Measurements from ENCODE around the gene MAPKAP1.
A peak's percentile ranks its signal among the peaks of the same experiment; 100 is the strongest.

MAPKAP1 gene

DNA sequence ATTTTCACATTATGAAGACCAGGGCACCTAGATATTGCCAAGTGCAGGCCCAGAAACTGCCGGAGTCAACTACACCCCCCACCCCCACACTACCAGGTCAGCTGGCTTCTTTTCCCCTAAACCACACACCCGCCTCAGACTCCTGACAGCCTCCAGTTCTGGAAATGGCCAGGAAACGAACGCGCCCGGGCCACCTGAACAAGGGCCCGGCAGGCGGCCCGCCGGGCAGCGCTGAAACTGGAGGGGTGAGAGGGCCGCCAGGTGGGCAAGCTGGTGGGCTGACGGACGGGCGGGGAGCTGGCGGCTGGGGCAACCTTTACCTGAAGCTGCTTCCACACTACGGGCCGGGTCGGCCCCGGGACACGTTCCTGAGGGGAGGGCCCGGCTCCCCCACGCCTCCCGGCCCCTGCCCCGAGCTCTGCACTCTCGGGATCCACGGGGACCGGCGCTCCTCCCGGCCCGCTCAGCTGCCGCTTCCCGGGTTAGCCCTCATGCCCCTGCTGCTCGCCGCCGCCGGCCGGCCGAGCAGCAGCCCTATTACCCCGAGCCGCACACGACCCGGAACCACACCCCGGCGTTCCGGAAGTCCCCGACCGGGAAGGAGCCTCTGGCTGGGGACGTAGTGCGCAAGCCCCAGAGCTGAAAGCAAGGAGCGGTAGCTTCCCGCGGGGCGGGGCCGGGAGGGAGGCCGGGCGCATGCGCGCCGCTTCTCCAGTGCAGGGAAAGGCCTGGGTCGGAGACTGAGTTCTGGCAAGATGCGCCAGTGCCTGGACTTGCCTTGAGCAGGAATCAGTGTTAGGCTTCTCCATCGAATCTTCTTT is at the start of gene MAPKAP1:
TSS of gene MAPKAP1 (minus strand) at position 558 of the 821 bp plus-strand sequence. CDS start 34,634 bp downstream, outside the sequence.
- peak; percentile 97 for DNase-seq

DNA sequence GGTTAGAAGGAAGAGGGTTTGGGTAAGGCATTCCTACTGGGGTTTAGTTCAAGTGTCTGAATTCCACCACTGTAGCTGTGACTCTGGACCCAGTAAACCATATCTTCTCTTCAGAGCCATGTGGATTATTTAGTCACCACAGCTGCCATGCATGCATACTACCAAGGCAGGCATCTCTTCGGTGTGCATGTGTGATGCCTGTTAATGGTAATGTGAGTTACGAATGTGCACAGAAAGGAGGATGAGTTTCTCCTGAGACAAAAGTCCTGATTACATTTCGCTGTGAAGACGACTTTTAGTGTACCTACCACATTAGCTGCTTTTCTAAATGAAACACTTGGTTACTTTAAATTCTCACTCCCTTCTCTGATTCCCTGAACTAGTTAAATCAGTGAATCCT is 49.5 kb upstream of the MAPKAP1 start:
- no peak for DNase-seq

DNA sequence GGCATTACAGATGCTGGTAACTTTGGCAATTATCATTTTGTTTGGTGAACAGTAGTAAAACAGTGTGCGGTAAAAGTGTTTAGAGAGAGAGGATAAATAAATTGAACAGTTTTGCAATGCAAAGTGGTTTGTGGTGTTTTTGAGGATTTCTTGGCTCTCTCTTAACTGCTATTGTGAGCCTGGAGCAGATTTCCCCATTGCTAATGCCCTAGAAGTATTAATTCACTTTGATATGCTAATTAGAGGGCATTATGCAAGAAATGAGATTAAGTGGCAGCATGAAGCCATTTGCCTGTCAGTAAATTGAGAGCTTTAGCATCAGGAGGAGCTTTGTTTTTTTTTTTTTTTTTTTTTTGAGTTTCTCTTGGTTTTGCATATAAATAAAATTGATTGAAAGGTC is 48.3 kb upstream of the MAPKAP1 start:
- DNase-seq: peak; percentile 41

DNA sequence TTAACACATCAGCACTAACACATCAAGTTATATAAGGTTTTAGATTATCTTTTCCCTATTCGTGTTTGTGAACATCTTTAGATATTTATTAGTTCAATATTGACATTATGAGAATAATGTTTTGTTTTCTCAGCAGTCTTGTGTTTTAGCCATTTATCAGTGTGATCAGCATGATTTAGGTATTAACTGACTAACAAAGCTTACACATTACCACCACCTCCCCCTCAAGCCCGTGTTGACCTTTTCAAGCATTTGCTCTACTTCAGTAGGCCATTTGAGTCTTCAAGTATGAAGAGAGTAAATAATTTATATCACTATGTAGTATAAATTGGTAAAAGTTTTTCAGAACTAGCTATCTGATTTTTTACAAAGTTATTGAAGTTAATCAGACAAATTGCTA is 47.1 kb upstream of the MAPKAP1 start:
- no peak for DNase-seq

DNA sequence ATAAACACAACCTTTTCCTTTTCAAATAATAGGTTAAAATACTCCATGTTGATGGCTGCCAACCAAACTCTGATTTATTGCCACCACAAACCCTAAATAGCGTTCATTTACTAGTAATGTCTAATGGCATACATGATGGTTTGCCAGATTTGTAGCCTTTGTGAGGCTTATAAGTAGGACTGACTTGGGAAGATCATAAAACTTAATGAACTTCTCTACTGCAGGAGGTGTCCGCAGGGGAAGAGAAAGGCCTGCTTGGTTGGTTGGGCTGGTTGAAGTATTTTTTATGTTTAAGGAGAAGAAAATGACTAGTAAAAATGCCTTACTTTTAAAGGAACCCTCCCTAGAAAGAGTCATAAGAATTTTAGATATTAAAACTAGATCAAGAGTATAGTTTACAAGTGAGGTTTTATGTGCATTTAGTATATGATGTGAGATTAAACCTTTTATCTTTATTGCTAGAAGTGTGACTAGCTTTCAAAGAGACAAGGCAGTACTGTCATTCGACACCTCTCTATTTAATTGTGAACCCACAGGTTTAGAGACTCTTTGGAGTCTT is 45.1 kb upstream of the MAPKAP1 start:
- no peak for DNase-seq

DNA sequence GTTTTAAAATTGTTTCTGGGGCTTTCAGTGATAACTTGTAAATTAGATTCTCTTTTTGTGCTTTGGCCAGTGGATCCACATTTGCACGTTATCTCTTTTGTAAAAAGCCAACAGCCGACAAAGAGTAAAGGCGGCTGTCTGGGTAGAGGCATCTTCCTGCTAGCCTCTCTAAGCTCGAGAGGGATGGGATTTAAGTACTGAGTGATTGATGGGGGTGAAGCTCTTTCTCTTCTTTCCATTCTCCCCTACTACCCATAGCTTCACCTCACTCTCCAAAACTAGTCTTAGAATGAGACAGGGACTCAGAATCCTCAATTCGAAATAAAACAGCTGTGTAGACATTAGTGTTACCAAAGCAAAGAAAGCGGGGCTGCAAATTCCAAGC is 43.6 kb upstream of the MAPKAP1 start:
- DNase-seq: no peak

DNA sequence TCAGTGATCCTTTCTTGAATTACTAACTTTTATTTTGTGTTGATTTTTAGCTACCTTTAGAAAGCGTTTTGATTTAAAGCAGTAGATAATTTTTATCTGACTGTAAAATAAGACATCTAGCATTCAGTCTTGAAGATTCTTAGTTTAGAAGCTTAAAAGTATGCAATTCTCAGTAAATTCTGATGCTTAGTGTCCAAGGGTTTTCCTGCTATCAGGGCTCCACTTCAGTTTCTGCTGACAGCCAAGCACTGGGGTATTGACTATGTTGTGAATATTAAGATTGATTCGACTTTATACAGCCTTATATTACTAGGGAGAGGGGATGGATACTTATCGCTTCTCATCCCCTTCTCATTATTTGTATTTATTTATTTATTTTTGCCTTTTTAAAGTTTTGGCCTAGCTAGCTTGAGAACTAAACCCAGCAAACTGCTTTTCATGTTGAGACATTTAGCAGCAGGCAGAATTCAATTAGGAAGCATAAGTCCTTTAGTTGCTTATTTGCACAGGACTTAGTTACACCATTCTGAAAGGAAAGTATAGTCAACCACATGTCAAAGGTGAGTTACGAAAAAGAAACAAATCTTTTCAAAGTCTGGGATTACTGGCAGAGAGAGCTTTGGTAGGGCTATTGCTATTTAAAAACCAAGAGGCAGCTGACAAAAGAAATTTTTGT is 43.1 kb upstream of the MAPKAP1 start:
- DNase-seq: no peak

DNA sequence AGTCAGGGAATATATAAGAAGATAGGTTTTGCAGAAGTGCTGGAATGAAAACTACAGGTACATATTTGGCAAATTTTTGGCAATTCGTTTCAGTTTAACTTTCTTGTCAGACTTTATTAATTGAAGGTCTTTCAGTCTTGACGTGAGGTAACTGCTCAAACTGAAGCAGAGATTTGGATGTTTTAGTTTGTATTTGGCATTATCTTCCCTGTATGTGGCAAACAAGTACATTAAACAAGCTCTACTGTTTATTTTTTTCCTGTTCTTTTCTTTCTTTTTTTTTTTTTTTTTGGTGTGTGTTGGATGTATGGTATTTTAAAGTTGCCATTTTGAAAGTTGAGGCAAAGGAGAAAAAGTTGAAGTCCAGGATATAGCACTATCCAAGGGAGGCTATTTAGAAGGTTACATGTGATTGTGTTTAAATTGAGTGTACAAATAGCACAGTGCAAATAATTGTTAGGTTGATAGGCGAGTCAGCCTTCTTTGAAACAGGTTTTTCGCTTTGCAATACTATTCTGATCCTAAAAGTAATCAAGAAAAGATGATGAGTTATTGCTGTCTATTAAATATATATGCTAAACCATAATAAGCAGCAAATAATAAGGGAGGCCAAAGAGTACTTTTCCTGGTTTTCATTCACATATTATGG is 42.4 kb upstream of the MAPKAP1 start:
- DNase-seq: no peak

DNA sequence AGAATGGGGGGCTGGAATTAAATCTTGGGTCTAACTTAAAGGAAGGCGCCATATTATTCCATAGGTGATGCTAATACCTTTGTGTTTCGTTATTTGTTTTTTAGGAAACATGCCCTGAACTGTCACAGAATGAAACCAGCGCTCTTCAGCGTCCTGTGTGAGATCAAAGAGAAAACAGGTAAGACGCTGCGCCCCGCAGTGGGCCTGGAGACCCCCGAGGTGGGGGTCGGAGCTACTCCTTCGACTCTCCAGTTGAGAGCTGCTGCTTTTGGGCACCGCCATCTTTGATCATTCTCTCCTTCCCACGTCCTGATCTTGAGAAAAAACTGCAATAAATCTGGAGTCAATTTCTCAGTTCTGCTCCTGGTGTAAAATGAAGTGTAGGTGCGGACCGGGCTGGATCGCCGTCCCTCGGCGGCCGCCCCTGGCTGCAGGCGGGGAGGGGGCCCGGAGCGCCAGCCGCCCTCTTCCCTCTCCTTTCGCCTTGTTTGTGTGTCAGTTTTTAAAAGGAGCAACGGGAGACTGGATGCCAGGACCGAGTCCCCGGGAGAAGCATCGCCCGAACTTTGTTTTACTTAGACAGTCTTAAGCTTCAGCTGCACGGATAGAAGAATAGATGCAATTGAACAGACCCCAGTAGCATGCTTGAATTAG is 41.6 kb upstream of the MAPKAP1 start:
- DNase-seq: peak; percentile 39

DNA sequence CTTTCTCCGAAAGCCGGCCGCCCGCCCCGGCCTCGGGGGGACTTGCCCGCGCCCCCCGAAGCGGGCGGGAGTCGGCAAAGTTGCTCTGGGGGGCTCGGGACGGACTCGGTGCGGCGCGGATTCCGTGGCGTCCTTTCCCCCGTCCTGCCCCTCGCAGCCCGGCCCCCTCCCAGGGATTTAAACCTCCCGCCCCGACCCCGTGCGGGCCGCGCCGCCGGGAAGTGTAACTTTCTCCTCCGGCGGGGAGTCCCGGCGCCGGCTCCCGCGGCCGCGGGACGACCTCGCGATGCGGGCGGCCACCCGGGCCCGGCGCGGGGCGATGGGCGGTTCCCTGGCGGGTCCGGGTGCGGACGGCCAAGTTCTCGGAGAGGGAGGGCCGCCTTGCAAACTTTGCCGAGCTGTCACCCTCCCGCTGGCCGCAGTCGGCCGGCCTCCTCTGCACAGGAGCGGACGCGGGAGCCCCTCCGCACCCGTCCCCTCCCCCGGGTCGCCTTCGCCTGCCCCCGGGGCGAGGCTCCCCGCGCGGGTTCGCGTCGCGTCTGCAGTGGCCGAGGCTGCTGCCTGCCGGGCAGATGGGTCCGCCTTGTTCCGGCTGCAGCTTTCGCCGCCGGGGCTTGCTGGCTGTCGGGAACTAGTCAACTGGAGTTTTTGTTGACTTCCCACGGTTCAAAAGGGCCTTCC is 40.9 kb upstream of the MAPKAP1 start:
- peak; percentile 46 for DNase-seq

DNA sequence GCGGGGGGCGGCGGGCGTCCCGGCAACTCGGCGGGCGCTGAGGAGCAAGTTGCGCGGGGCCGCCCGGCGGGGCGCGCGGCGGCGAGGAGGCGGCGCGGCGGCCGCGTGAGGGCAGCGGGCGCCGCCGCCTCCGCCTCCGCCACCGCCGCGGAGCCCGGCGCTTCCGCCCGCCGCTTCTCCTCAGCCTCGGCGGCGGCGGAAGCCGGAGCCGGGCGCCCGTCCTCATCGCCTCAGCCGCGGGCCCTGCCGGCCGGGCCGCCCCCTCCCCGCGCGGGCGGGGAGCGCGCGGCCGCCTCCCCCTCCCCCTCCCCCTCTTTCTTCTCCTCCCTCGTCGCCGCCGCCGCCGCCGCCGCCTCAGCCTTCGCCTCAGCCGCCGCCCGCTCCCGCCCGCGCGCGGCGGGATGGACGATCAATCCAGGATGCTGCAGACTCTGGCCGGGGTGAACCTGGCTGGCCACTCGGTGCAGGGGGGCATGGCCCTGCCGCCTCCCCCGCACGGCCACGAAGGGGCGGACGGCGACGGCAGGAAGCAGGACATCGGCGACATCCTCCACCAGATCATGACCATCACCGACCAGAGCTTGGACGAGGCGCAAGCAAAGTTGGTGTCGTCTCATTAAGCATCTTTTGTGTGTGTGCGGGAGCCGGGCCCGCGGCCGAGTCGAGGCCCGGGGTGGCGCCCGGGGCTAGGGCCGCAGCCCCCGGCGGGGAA is 40.2 kb upstream of the MAPKAP1 start, which contains the start of gene PBX3:
TSS of gene PBX3 (plus strand) at position 321 of the 712 bp plus-strand sequence.
- peak; percentile 67 for DNase-seq

DNA sequence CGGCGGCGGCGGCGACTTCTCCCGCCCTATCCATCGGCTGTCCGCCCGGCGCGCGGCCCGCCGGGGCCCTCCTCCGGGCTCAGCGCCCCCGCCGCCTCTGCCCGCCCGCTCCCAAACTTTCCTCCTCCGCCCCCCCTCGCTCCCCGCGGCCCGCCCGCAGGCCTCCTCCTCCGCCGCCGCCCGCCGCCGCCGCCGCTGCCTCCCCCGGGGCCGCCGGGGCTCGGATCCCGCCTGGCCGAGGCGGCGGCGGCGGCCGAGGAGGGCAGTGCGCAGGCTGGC is 39.7 kb upstream of the MAPKAP1 start:
- DNase-seq: no peak

DNA sequence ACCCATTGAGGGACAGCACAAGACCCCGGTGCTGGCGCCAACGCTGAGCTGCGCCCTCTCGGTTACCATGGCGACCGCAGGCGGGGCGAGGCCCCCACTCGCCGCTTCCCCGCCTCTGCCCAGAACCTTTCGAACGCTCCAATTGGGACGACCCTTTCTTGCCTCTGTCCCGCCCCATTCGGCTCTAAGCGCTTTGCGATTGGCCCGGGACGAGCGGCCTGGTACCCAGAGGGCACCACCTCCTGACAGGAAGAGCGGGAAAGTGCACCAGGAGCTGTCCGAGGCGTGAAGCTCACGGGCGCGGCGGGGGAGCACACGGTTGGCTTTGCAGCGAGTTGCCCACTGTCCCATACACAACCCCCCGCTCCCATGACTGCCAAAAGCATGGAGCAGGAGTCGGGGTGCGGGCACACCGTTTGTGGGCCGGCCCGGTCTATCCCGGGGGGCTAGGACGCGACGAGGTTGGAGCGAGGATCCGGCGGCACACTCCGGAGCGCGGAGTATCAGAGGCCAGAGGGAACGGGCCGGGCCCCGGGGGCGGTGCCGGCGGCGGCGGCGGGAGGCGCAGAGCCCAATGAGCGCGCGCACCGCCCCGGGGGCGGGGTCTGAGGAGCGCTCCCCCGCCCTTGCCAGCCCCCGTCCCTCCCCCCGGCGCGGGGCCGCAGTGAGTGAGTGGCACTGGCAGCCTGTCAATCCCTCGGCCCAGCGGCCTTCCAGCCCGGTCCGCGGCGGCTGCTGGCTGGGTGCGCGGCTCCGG is 39.2 kb upstream of the MAPKAP1 start:
- DNase-seq: peak; percentile 99

DNA sequence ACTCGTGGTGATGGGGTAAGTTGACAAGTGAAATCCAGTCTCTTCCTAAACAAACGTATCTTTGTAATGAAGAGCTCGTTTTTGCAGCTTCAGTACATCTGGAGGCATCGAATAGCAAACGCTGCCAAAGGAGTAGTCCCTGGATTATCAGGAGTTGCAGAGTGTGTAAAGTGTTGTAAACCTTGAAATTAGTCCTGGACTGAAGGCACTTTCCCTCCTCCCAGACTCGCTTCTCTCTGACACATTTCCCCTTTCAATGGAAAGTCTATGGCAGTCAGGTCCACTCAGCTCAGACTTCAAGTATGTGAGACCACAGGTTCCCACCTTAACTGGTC is 38.6 kb upstream of the MAPKAP1 start:
- DNase-seq: no peak

DNA sequence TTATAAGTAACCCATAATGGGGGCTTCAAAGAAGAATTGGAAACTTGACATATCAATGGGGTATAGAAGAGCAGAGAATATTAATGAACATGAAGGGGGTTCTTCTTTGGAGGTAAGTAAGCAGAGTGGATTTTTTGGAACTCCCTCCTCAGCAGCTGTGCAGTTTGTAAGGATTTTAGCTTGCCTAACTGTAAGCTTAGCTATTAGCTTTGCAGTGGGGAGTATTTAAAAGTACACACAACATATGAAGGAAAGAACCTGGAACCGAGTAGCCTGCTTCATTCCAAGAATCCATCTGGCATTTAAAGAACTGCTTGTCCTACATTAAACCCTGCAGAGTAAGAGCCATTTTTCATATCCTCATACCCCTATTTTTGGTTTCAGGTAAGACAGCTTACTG is 38.0 kb upstream of the MAPKAP1 start:
- DNase-seq: no peak

DNA sequence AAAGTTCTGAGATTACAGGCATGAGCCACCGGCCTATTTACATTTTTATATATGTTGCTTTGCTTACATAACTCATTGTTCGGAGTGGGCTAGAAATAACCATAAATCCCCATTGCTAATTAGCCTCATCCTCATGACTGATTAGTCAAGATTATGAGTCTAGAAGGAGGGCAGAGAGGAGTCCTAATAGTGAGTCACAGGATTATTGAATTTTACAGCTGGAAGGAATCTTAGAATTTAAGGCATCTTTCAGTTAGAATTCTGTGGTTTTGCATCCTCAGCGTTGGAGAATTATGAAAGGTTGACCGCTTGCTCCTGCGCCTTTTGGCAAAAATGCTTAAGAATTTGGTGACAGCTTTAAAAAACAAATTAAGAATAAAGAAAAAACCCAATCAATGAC is 37.6 kb upstream of the MAPKAP1 start:
- no peak for DNase-seq

DNA sequence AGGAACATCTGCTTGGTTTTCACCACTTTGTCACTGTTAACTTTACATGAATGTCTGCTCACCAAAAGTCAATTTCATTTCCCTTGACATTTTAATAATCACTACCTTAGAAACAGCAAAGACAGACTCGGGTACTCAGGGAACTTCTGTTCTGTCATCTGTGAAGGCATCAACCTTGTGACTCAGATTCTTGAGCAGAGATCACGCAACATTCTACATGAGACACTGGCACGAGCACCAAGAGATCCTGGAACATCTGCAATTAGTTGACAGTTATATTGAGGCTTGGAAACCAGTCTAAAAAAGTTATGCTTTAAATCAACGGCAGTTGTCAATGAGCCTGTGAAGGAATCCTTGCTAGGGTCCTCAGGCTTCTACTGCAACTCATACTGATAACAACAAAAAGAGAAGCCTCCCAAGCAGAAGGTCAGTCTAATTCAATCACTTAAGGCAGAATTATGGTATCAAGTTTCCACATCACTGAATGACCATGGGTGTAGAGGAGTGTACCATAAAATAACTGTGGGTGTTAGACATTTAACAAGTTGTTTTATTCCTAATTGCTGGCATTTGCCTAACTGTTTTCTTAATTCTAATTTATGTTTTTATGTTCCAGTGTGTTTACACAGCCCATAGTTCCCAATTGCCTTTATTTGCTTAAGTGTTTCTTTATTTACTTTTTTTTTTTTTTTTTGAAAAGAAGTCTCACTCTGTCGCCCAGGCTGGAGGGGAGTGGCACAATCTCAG is 36.8 kb upstream of the MAPKAP1 start:
- no peak for DNase-seq

DNA sequence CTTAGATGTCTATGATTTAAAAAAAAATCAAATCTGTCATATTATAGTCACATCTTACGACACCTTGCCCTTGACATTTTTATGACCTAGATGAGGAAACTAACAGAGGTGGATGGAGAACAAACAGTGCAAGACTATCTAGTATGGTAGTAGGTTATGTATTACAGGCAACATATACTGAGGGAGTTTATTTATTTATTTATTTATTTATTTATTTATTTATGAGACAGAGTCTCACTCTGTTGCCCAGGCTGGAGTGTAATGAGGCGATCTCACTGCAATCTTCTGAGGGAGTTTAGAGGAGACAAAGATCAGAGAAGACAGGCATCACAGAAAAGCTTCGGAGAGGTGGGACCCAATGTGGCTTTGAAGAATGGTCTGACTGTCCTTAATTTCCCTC is 35.6 kb upstream of the MAPKAP1 start:
- no peak for DNase-seq

DNA sequence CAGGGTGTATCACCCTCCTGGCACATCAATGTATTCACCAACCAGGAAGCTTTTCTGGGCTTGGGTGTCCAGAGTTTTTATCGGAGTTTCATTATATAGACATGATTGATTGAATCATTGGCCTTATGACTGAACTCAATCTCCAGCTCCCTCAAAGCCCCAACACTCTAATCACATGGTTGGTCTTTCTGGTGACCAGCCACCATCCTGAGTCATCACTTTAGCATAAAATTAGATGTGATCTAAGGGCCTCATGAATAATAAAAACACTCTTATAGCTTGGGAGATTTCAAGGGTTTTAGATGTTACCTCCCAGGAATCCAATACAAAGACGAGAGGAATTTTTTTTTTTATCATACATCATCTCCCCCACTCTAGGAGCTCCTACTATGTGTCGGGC is 32.4 kb upstream of the MAPKAP1 start:
- no peak for DNase-seq

DNA sequence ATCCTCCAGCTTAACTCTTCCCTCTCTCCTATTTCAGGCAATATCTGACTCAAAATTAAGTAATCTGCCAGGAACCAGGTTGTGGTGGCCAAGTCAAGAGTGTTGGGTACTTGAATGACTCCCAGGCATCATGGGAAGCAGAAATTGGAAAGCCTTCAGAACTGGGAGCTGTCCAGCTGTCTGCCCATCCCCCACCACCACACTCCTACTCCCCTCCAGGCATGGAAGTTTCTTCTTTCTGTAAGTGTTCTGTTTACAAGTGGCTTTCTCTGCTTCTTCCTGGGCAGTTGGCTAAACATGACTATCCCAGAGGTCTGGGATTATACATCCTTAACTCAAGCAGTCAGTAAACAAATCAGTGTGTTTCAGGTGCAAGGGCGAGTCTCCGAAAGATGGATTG is 25.6 kb upstream of the MAPKAP1 start:
- DNase-seq: no peak

DNA sequence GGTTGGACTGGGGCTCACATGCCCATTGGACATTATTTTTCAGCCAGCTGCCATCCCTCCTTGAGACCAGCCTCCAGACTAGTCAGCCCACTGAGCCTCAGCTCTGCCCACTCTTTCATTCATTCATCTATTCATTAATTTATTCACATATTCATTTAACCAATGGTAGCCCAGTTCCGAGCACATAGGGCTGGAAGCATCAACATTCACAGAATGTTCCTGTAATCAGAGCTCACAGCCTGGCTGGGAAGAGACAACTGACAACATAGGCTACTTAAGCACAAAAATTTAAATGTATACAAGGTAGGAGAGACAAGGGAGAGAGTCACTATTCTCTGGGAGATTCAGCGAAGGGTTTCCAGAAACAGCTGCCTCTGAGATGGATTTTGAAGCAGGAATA is 23.2 kb upstream of the MAPKAP1 start:
- no peak for DNase-seq
